H1 (cell line): ENCODE results near the gene MAVS. TPM values are rescaled to one million over a fixed set of nuclear protein-coding genes. Genes with fewer than 3 reads are reported as not detected.

Experiments
- E2F6 ChIP-seq: IDR thresholded peaks from 2 replicates; pipeline ENCODE4 v1.6.1; 2012; ENCODE audit warnings: inconsistent platforms
- PHF8 ChIP-seq: fragments of 200-600 bp; sonication (generic); conservative IDR thresholded peaks from 2 replicates; pipeline ENCODE4 v1.7.1; 2012; ENCODE audit warnings: low read depth, mild to moderate bottlenecking, inconsistent platforms, low read length, moderate library complexity
- RFX5 ChIP-seq: IDR thresholded peaks from 2 replicates; pipeline ENCODE4 v1.6.1; 2011; ENCODE audit warnings: low read depth, low read length, improper control_type of control experiment, borderline replicate concordance
- SP2 ChIP-seq: IDR thresholded peaks from 2 replicates; pipeline ENCODE4 v1.6.1; 2012; ENCODE audit warnings: mild to moderate bottlenecking, low read length, inconsistent platforms
- polyA plus RNA-seq, 7 experiments: library from polyadenylated mRNA; depleted of rRNA in 3 of 7; stranded (reverse) in 5 of 7; unstranded in 2 of 7; fragments of >200 nt in 5 of 7; fragments of 200-250 nt in 2 of 7; gene quantifications; 1 replicate in 5 of 7; 2 replicates in 1 of 7; 4 replicates in 1 of 7; pipeline versions ENCODE4 v1.2.1 to v1.2.3, GENCODE V29; 2011 to 2013; ENCODE audit warnings: missing spikeins in 2 of 7, mixed read lengths in 2 of 7
- total RNA-seq: library from RNA; stranded (reverse); fragmentation: NEBNext Ultra II Directional; extraction: Animal tissue kit (Norgen Biotek cat#: 25700); gene quantifications from 2 replicates; pipeline ENCODE4 v1.2.1, GENCODE V29; 2021
- TF ChIP-seq, protein P1 (sequence below): IDR thresholded peaks from 2 replicates; pipeline ENCODE4 v1.6.1; 2012; ENCODE audit warnings: low read length, inconsistent platforms

The MAVS gene
- total and polyA plus RNA-seq, 2 of the 8 experiments (the other 6 are each of a cell fraction or from before 2014, with no cell fraction given) = 9.9 to 24.3 TPM

- TF ChIP-seq E2F6 (no peak), PHF8 (no peak), RFX5 (no peak), SP2 (no peak)
- TF ChIP-seq, protein P1, sequence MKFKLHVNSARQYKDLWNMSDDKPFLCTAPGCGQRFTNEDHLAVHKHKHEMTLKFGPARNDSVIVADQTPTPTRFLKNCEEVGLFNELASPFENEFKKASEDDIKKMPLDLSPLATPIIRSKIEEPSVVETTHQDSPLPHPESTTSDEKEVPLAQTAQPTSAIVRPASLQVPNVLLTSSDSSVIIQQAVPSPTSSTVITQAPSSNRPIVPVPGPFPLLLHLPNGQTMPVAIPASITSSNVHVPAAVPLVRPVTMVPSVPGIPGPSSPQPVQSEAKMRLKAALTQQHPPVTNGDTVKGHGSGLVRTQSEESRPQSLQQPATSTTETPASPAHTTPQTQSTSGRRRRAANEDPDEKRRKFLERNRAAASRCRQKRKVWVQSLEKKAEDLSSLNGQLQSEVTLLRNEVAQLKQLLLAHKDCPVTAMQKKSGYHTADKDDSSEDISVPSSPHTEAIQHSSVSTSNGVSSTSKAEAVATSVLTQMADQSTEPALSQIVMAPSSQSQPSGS = no peak
Observed at GRCh38 chr20:3820901-3821727, 25.5 kb upstream of the MAVS start (continued).
